ENCODE measurements around the gene AFP. TPM values are rescaled to one million over a fixed set of nuclear protein-coding genes. Genes with fewer than 3 reads are reported as not detected.

Gene AFP
- polyA plus RNA-seq, 3 donors: not detected

DNA sequence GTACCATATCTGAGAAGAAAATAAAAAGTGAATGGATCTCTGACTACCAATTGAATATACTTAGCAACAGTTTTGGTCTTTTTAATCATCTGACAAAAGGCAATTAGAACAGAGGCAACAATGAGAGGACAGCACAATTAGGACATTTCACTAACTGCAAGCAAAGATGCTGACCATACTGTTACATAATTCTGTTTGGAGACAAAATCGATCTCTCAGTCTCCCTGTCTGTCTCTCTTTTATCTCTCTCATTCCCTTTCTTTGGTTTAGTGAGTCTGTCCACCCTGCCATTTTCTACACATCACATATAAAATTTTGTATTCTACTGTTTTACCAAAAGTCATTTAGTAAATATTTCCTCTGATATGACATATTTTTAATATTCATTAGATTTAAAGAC is 43.3 kb downstream of the AFP start:
- H3K4me3 ChIP-seq (replicated peaks in 1 of 3; ENCODE audit: low read depth in 2 of 3, low read length in 3 of 3): no peak overlapping the region
- H3K4me2 ChIP-seq (replicated peaks; ENCODE audit: extremely low read depth, low read length, poor library complexity, severe bottlenecking): no peak overlapping the region
- no CpG with 5 or more reads among the region's 1 CpG for WGBS (ENCODE audit: insufficient coverage)
- H3K4me1 Mint-ChIP-seq: no peaks in the 10 kb centered on the region
- H4K20me1 ChIP-seq (ENCODE audit: insufficient read depth, low read length): no peaks in the 10 kb centered on the region
- H3K27ac ChIP-seq (ENCODE audit: low read depth in 1 of 2, low read length in 2 of 2): no peak overlapping the region
- DNase-seq: no peak
- H3K79me2 ChIP-seq (ENCODE audit: insufficient read depth, low read length): no peaks in the 10 kb centered on the region
- H3K27me3 Mint-ChIP-seq (ENCODE audit: low read depth in 3 of 3): no peaks in the 10 kb centered on the region
- TF ChIP-seq, protein P1, sequence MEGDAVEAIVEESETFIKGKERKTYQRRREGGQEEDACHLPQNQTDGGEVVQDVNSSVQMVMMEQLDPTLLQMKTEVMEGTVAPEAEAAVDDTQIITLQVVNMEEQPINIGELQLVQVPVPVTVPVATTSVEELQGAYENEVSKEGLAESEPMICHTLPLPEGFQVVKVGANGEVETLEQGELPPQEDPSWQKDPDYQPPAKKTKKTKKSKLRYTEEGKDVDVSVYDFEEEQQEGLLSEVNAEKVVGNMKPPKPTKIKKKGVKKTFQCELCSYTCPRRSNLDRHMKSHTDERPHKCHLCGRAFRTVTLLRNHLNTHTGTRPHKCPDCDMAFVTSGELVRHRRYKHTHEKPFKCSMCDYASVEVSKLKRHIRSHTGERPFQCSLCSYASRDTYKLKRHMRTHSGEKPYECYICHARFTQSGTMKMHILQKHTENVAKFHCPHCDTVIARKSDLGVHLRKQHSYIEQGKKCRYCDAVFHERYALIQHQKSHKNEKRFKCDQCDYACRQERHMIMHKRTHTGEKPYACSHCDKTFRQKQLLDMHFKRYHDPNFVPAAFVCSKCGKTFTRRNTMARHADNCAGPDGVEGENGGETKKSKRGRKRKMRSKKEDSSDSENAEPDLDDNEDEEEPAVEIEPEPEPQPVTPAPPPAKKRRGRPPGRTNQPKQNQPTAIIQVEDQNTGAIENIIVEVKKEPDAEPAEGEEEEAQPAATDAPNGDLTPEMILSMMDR (IDR thresholded peaks at IDR 0.05): no peak
- no peak overlapping the region for H3K27ac Mint-ChIP-seq
- peaks cover 9 to 12% of the 10 kb centered on the region in 2 donors for H3K9me3 ChIP-seq (replicated peaks in 1 of 2; ENCODE audit: control insufficient read depth in 1 of 2, insufficient read depth in 1 of 2, low read length in 2 of 2)
- H3K4me1 ChIP-seq (ENCODE audit: control insufficient read depth in 1 of 2, insufficient read depth in 2 of 2, low read length in 2 of 2): no peaks in the 10 kb centered on the region
- no peak overlapping the region for H2AFZ ChIP-seq (ENCODE audit: insufficient read depth, low read depth, low read length, poor library complexity, severe bottlenecking)
- no peaks in the 10 kb centered on the region for H3K36me3 ChIP-seq (replicated peaks in 1 of 2; ENCODE audit: control insufficient read depth in 1 of 2, insufficient read depth in 2 of 2, low read length in 2 of 2)
- no peak overlapping the region for H3K4me3 Mint-ChIP-seq
- H3K9me3 Mint-ChIP-seq: peaks cover 4 to 16% (median 11%) of the 10 kb centered on the region in 7 donors
- H3K36me3 Mint-ChIP-seq: no peaks in the 10 kb centered on the region
- no peak overlapping the region for H3K9ac ChIP-seq (ENCODE audit: insufficient read depth, low read length, poor library complexity, severe bottlenecking)
- intact Hi-C loops (cut with micrococcal nuclease): no loop called here
- no peaks in the 10 kb centered on the region for H3K27me3 ChIP-seq (ENCODE audit: control insufficient read depth in 2 of 2, insufficient read depth in 2 of 2, low read length in 2 of 2)

DNA sequence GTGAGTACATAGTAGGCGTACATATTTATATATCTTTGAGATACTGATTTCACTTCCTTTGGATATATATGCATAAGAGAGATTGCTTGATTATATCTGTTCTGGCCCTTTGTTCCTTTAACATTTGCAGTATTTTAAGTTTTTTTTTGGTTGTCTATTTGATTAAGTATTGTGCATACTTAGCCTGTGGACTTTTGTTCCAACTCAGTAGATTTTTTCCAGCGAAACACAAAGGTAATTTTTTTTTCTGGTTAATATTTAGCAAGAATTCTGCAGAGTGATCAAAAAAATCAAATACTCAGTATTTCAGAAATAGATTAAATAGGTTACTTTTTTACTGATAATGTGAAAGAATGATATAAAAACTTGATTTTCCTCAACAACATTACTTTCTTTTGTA is 45.3 kb downstream of the AFP start, which contains the start of gene AFM:
AFM (plus strand) TSS at position 388 of the 400 bp plus-strand sequence. CDS start 31 bp downstream, outside the sequence.
- no peaks in the 10 kb centered on the region for H3K27me3 Mint-ChIP-seq (ENCODE audit: low read depth in 3 of 3)

More for the DNA sequence above, 45.3 kb downstream of the AFP start, which contains the start of gene AFM:
- Histone ChIP-seq H4K20me1 (ENCODE audit: insufficient read depth, low read length) (no peaks in the 10 kb centered on the region), H2AFZ (ENCODE audit: insufficient read depth, low read depth, low read length, poor library complexity, severe bottlenecking) (no peak within 1 kb of the TSS), H3K9ac (ENCODE audit: insufficient read depth, low read length, poor library complexity, severe bottlenecking) (no peak within 1 kb of the TSS), H3K27ac (ENCODE audit: low read depth in 1 of 2, low read length in 2 of 2) (no peak within 1 kb of the TSS), H3K9me3 (replicated peaks in 1 of 2; ENCODE audit: control insufficient read depth in 1 of 2, insufficient read depth in 1 of 2, low read length in 2 of 2) (peaks cover 5% of the 10 kb centered on the region in 2 donors), H3K27me3 (ENCODE audit: control insufficient read depth in 2 of 2, insufficient read depth in 2 of 2, low read length in 2 of 2) (no peaks in the 10 kb centered on the region), H3K4me3 (replicated peaks in 1 of 3; ENCODE audit: low read depth in 2 of 3, low read length in 3 of 3) (no peak within 1 kb of the TSS), H3K4me2 (replicated peaks; ENCODE audit: extremely low read depth, low read length, poor library complexity, severe bottlenecking) (no peak within 1 kb of the TSS), H3K4me1 (ENCODE audit: control insufficient read depth in 1 of 2, insufficient read depth in 2 of 2, low read length in 2 of 2) (no peaks in the 10 kb centered on the region), H3K36me3 (replicated peaks in 1 of 2; ENCODE audit: control insufficient read depth in 1 of 2, insufficient read depth in 2 of 2, low read length in 2 of 2) (no peaks in the 10 kb centered on the region), H3K79me2 (ENCODE audit: insufficient read depth, low read length) (no peaks in the 10 kb centered on the region)
- H3K27ac Mint-ChIP-seq: no peak within 1 kb of the TSS
- intact Hi-C loops (cut with micrococcal nuclease): no loop called here
- H3K9me3 Mint-ChIP-seq: peaks cover 0 to 10% (median 5%) of the 10 kb centered on the region in 7 donors
- no peaks in the 10 kb centered on the region for H3K36me3 Mint-ChIP-seq
- no peak for DNase-seq
- TF ChIP-seq, protein P1 (IDR thresholded peaks at IDR 0.05): no peak
- no peaks in the 10 kb centered on the region for H3K4me1 Mint-ChIP-seq
- WGBS (ENCODE audit: insufficient coverage): no CpG with 5 or more reads among the region's 2 CpGs
- H3K4me3 Mint-ChIP-seq: no peak within 1 kb of the TSS

Measured in CD14-positive monocyte (primary cell).